ENCODE data around the gene OTUD5. TPM values are rescaled to one million over a fixed set of nuclear protein-coding genes. Genes with fewer than 3 reads are reported as not detected.

The OTUD5 gene
- total and polyA plus RNA-seq, 7 donors: 17.5 to 38.7 (median 28.3) TPM

- Histone ChIP-seq H3K4me3 (peak overlapping the region; percentile 76), H3K27ac (peak overlapping the region; percentile 93), H3K4me1 (peaks cover 6% of the 10 kb centered on the region), H3K36me3 (ENCODE audit: insufficient read depth in 1 of 2, low read depth in 1 of 2) (peaks cover 0 to 4% of the 10 kb centered on the region in 2 donors), H3K9me3 (no peaks in the 10 kb centered on the region), H3K27me3 (ENCODE audit: insufficient read depth in 3 of 3, low read length in 2 of 3) (no peaks in the 10 kb centered on the region)
- intact Hi-C loops (cut with DNase I): loop anchor here in 1 of 2 donors (5.0 kb wide), 1 partner anchor 36 kb away; no protein-coding TSS in a partner anchor
- ATAC-seq: peak; percentile 91 to 94 (median 93)
- 0 to 34% (median 1%) methylated on average over 45 to 66 of the region's 66 CpGs for WGBS, 3 donors
- TF ChIP-seq CTCF (IDR thresholded peaks at IDR 0.05): no peak
- peak; percentile 95 to 98 for DNase-seq
Observed at GRCh38 chrX:48957827-48958634, 624 bp upstream of the OTUD5 start.

- H3K4me3 ChIP-seq: peak overlapping the region; percentile 76
- DNase-seq: peak; percentile 30 to 58
- H3K36me3 ChIP-seq (ENCODE audit: insufficient read depth in 1 of 2, low read depth in 1 of 2): peaks cover 0 to 4% of the 10 kb centered on the region in 2 donors
- 1 to 39% (median 7%) methylated on average over 6 to 55 of the region's 61 CpGs for WGBS, 3 donors
- TF ChIP-seq CTCF (IDR thresholded peaks at IDR 0.05): no peak
- H3K27me3 ChIP-seq (ENCODE audit: insufficient read depth in 3 of 3, low read length in 2 of 3): no peaks in the 10 kb centered on the region
- peak overlapping the region; percentile 93 for H3K27ac ChIP-seq
- H3K4me1 ChIP-seq: peaks cover 6% of the 10 kb centered on the region
- no peaks in the 10 kb centered on the region for H3K9me3 ChIP-seq
- no peak for ATAC-seq
- intact Hi-C loops (cut with DNase I): loop anchor here in 1 of 2 donors (5.0 kb wide), 1 partner anchor 35 kb away; no protein-coding TSS in a partner anchor
Observed at GRCh38 chrX:48956728-48957414, 536 bp downstream of the OTUD5 start.

- no peaks in the 10 kb centered on the region for H3K27me3 ChIP-seq (ENCODE audit: insufficient read depth in 3 of 3, low read length in 2 of 3)
- no peak for TF ChIP-seq CTCF (IDR thresholded peaks at IDR 0.05)
- no peaks in the 10 kb centered on the region for H3K4me1 ChIP-seq
- no peak overlapping the region for H3K4me3 ChIP-seq
- DNase-seq: no peak
- no peak for ATAC-seq
- intact Hi-C loops (cut with DNase I): no loop called here
- no peaks in the 10 kb centered on the region for H3K9me3 ChIP-seq
- H3K27ac ChIP-seq: no peak overlapping the region
- WGBS, 3 donors: 82 to 100% (median 100%) methylated on average over 1 of the region's 1 CpG
- H3K36me3 ChIP-seq (ENCODE audit: insufficient read depth in 1 of 2, low read depth in 1 of 2): peaks cover 0 to 6% of the 10 kb centered on the region in 2 donors
Observed at GRCh38 chrX:48948589-48948988, 8.8 kb downstream of the OTUD5 start.

GRCh38 chrX:48945517-48946348 lies 11.7 kb downstream of the OTUD5 start:
- 47 to 70% (median 53%) methylated on average over 8 of the region's 8 CpGs for WGBS, 3 donors
- H3K27ac ChIP-seq: no peak overlapping the region
- ATAC-seq: peak in 2 of 4 donors; percentile 60 to 69
- no peaks in the 10 kb centered on the region for H3K9me3 ChIP-seq
- TF ChIP-seq CTCF (IDR thresholded peaks at IDR 0.05): peak; percentile 56
- intact Hi-C loops (cut with DNase I): no loop called here
- H3K27me3 ChIP-seq (ENCODE audit: insufficient read depth in 3 of 3, low read length in 2 of 3): no peaks in the 10 kb centered on the region
- H3K4me1 ChIP-seq: no peaks in the 10 kb centered on the region
- H3K36me3 ChIP-seq (ENCODE audit: insufficient read depth in 1 of 2, low read depth in 1 of 2): peaks cover 4 to 18% of the 10 kb centered on the region in 2 donors
- H3K4me3 ChIP-seq: no peak overlapping the region
- peak in 1 of 2 donors; percentile 27 for DNase-seq
